ENCODE data around the gene CENPS. TPM values are rescaled to one million over a fixed set of nuclear protein-coding genes. Genes with fewer than 3 reads are reported as not detected.

CENPS gene
- total and polyA plus RNA-seq, 9 of the 15 experiments (the other 6 are each of a cell fraction or from before 2014, with no cell fraction given): 10.2 to 36.0 (median 26.0) TPM

DNA sequence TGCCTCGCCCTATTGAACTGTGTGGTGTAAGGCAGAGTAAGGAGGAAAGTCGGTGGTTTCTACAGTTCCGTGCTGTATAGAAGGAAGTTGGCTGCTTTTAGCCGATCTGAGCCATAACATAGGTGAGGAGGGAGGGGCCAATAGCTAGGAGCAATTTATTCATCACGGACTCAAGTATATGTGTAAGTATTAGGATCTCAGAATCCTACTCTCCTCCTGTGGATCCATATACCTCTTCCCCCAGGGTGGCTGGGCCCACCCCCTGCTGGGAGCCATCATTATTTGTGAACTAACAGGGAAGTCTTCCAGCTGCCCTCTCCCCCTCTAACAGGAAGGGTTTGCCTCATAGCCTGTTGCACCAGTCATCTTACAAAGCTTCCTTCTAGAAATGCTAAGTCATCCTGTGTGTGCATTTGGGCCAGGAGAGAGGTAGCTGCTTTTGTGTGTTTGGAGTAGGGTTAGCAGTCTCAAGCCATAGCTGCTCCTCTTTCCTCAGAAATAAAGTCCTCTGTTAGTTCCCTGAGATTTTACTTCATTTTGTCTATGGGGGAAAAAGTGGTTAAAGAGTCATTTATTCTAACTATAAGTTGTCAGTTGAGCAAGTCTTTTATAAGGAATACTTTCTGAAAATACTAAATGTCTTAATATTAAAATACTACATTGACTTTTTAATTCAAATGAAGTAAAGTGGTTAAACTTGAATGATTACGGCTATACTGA, 14.9 kb upstream of the CENPS start (continued):
- TF ChIP-seq CEBPZ (IDR thresholded peaks at IDR 0.05; ENCODE audit: borderline replicate concordance, low read depth, low read length) (no peak), ZNF766 (CRISPR knock-in tag; conservative IDR thresholded peaks at IDR 0.05) (peak; percentile 77), ARID3B (CRISPR knock-in tag; IDR thresholded peaks at IDR 0.05; ENCODE audit: borderline replicate concordance) (0 out of 2 replicates have a peak, but pooled peaks have one; percentile 55), NR4A1 (CRISPR knock-in tag; IDR thresholded peaks at IDR 0.05) (no peak), NR4A1 (tag; IDR thresholded peaks at IDR 0.05) (no peak), ETV5 (CRISPR knock-in tag; IDR thresholded peaks at IDR 0.05; ENCODE audit: low read depth) (peak; percentile 23; the same call in 1 of the 2 replicates), SRF (CRISPR knock-in tag; IDR thresholded peaks at IDR 0.05) (peak in 1 of 2 experiments; percentile 66; a peak in 1 of 4 replicates), ZNF584 (CRISPR knock-in tag; IDR thresholded peaks at IDR 0.05; ENCODE audit: low read depth) (peak; percentile 78; the same call in 1 of the 2 replicates), YY1 (IDR thresholded peaks at IDR 0.05; ENCODE audit: borderline replicate concordance in 1 of 3, control insufficient read depth in 1 of 3, extremely low read depth in 1 of 3, insufficient read depth in 3 of 3, insufficient read length in 1 of 3, insufficient replicate concordance in 2 of 3, low read depth in 1 of 3, low read length in 2 of 3) (peak in 1 of 3 experiments; percentile 77), ETV1 (tag; conservative IDR thresholded peaks at IDR 0.05; ENCODE audit: low read depth) (peak; percentile 90), CXXC5 (CRISPR knock-in tag; IDR thresholded peaks at IDR 0.05) (peak; percentile 38; the same call in 1 of the 2 replicates), ETV6 (IDR thresholded peaks at IDR 0.05; ENCODE audit: borderline replicate concordance in 1 of 2, low read depth in 2 of 2, low read length in 1 of 2) (peak; percentile 34 to 49; a peak in 1 of 4 replicates), ETV6 (CRISPR knock-in tag; IDR thresholded peaks at IDR 0.05; ENCODE audit: borderline replicate concordance) (no peak)
- TF ChIP-seq, protein P1, sequence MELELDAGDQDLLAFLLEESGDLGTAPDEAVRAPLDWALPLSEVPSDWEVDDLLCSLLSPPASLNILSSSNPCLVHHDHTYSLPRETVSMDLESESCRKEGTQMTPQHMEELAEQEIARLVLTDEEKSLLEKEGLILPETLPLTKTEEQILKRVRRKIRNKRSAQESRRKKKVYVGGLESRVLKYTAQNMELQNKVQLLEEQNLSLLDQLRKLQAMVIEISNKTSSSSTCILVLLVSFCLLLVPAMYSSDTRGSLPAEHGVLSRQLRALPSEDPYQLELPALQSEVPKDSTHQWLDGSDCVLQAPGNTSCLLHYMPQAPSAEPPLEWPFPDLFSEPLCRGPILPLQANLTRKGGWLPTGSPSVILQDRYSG (tag; conservative IDR thresholded peaks at IDR 0.05; ENCODE audit: low read depth): peak; percentile 67; the same call in 1 of the 2 replicates
- TF ChIP-seq, protein P2, sequence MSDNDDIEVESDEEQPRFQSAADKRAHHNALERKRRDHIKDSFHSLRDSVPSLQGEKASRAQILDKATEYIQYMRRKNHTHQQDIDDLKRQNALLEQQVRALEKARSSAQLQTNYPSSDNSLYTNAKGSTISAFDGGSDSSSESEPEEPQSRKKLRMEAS (CRISPR knock-in tag; IDR thresholded peaks at IDR 0.05): peak; percentile 51; the same call in 1 of the 2 replicates
- TF ChIP-seq, protein P3, sequence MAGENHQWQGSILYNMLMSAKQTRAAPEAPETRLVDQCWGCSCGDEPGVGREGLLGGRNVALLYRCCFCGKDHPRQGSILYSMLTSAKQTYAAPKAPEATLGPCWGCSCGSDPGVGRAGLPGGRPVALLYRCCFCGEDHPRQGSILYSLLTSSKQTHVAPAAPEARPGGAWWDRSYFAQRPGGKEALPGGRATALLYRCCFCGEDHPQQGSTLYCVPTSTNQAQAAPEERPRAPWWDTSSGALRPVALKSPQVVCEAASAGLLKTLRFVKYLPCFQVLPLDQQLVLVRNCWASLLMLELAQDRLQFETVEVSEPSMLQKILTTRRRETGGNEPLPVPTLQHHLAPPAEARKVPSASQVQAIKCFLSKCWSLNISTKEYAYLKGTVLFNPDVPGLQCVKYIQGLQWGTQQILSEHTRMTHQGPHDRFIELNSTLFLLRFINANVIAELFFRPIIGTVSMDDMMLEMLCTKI (IDR thresholded peaks at IDR 0.05; ENCODE audit: partially characterized antibody): no peak

All from K562 (cell line).